ENCODE data around the gene COG7.
"Not testable (repeated sequence)": the region's sequence is repeated elsewhere in the genome, so short reads cannot be mapped to it uniquely, and the experiment has no call there.

The COG7 gene

DNA sequence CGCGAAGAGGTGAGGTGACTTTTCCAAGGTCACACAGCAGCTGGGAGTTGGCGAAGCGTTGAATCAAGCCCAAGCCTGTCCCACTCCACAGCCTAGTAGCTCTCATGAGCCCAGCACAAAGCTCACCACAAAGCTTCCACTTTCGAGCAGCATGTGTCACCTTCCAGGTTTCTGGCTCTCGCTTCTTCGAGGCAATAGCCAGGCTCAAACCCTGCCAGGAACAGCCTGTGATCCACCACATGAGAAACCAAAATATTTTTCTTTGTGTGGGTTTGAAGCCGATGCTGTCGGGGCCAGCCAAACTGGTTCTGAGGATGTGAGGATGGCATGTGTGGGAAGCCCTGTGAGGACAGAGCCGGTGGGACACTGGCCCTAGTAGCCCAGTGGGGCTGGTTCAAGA is 68.1 kb downstream of the COG7 start:
- DNase-seq (ENCODE audit: low read depth in 2 of 2), result no peak

DNA sequence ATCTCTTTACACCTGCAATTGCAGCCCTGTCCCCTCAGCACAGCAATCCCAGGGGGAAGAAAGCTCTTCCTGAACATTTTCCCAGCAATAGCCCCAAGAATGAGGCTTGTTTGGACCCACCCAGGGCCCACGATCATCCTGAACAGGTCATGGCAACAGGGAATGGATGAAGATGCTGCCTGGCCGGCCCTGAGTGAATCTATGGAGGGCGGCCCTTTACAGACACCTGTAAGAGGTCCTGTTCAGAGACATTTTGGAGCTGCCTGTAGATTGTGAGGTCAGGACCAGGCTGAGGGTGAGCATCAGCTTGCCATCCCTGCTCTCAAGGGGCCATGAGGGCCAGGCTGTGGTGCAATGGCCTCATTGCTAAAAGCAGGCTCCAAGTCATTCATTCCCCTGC is 69.1 kb downstream of the COG7 start:
- no peak for DNase-seq (ENCODE audit: low read depth in 2 of 2)

DNA sequence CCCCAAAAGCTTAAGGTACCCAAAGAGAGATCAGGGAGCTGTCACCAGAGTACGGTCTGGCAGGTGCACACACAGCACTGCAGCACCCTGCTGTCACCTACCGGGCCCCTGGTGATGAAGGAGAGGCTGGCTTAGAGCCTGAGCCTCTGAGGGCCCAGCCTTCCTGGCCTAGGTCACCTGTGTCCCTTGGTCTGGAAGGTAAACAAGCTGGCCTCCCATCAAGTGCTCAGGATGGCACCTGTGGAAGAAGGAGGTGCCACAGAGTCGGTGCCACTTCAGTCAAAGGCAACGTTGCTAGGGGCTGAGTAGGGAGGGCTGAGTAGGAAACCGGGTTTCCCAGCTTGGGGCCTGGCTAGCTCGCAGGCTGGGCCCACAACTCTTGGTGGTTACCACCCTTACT is 70.7 kb downstream of the COG7 start:
- no peak for DNase-seq (ENCODE audit: low read depth in 2 of 2)

DNA sequence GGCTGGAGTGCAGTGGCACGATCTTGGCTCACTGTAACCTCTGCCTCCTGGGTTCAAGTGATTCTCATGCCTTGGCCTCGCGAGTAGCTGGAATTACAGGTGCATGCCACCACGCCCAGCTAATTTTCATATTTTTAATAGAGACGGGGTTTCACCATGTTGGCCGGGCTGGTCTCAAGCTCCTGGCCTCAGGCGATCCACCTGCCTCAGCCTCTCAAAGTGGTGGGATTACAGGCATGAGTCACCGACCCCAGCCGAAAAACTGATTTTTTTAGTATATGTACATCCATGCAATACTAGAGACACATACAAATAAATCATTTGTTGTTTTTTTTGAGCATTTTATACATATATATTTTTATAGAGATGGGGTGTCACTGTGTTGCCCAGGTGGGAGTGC is 71.3 kb downstream of the COG7 start:
- DNase-seq (ENCODE audit: low read depth in 2 of 2), result not testable (repeated sequence)

DNA sequence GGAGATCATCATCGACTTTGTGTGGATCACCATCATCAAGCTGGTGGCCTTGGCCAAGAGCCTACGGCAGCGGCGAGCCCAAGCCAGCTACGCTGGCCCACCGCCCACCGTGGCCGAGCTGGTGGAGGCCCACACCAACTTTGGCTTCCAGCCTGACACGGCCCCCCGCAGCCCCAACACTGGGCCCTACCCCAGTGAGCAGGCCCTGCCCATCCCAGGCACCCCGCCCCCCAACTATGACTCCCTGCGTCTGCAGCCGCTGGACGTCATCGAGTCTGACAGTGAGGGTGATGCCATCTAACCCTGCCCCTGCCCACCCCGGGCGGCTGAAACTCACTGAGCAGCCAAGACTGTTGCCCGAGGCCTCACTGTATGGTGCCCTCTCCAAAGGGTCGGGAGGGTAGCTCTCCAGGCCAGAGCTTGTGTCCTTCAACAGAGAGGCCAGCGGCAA is 72.5 kb downstream of the COG7 start:
- DNase-seq (ENCODE audit: low read depth in 2 of 2), result no peak

DNA sequence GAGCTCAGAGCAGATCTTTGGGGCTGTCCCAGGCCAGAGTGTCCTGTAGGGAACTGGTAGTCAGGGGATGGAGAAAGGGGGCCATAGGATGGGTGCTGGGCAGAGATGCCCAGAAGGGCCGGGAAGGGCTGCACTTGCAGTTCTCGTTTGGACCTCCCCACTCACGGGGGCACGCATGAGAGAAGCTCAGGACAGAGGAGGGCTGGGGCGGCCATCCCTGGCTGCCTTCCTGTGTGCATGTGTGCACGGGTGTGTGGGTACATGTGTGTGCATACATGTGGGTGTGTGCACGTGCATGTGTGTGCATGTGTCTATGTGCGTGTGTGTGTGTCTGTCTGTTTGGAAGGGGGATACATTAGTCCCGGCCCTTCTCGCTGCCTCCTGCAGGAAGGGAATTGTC is 73.3 kb downstream of the COG7 start:
- no peak for DNase-seq (ENCODE audit: low read depth in 2 of 2)

DNA sequence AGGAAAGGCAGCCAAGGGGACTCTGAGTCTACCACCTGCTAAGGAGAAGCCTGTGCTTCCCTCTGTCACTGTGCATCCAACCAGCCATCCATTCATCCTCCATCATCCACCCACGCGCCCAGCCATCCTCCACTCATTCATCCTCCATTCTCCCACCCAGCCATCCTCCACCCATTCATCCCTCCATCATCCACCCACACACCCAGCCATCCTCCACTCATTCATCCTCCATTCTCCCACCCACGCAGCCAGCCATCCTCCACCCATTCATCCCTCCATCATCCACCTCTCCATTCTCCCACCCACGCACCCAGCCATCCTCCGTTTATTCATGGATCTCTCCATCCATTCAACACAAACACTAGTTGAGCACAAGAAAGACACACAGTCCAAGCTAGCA is 74.1 kb downstream of the COG7 start:
- DNase-seq (ENCODE audit: low read depth in 2 of 2), result no peak

DNA sequence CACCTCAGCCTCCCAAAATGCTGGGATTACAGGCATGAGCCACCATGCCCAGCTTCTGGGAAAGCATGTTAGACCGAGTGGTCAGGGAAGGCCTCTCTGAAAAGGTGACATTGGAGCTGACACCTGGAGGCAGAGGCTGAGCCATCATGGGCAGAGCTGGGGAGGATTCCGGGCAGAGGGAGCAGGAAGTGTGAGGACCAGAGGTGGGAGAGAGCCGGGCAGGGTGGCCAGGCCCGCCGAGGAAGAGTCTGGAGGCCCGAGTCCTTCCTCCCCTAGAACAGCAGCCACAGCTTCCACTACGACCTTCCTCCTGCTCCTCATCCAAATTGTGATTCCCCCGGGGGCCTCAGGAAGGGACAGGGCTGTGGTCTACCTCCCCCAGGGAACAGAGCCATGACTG is 74.7 kb downstream of the COG7 start:
- no peak for DNase-seq (ENCODE audit: low read depth in 2 of 2)

DNA sequence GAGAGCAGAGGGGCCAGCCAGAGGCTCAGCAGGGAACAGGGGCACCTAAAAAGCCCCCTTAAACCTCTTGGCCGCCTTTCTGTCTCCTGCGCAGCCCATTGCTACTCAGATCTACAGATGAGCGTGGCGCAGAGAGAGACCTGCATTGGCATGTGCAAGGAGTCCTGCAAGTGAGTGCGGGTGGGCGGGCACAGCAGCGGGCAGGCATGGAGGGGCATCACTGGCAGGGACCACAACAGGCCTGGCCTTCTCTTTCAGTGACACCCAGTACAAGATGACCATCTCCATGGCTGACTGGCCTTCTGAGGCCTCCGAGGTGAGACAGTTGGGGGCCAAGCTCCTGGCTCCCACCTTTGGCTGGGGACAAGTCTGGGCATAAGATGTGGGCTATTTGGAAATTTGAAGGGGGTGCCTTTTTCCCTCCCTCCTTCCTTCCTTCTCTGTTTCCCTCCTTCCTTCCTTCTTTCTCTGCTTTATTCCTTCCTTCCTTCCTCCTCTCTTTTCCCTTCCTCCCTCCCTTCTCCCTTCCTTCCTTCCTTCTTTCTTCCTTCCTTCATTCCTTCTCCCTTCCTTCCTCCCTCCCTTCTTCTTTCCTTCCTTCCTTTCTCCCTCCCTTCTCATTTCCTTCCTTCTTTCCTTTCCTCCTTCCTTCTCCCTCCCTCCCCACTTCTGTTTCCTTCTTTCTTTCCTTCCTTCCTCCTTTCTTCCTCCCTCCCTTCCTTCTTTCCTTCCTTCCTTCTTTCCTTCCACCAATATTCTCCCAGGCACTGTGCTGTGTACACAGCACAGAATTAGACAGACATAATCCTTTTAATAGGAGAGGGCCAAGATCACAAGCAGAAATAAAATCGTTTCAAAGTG is 75.7 kb downstream of the COG7 start:
- no peak for DNase-seq (ENCODE audit: low read depth in 2 of 2)

DNA sequence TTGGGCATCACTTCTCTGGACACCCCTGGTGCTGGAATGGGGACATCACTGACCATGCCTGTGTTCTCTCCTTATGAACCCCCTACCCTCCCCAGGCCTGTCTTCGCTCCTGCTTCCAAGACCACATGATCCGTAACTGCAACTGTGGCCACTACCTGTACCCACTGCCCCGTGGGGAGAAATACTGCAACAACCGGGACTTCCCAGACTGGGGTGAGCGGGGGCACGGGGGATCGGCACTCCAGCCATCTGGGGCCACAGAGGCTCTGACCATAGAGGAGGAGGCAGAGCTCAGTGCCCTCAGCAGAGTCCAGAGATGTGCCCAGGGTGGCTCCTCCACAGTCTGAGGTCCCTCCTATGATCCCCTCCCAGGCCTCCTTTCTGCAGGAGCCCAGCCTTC is 77.3 kb downstream of the COG7 start:
- no peak for DNase-seq (ENCODE audit: low read depth in 2 of 2)

DNA sequence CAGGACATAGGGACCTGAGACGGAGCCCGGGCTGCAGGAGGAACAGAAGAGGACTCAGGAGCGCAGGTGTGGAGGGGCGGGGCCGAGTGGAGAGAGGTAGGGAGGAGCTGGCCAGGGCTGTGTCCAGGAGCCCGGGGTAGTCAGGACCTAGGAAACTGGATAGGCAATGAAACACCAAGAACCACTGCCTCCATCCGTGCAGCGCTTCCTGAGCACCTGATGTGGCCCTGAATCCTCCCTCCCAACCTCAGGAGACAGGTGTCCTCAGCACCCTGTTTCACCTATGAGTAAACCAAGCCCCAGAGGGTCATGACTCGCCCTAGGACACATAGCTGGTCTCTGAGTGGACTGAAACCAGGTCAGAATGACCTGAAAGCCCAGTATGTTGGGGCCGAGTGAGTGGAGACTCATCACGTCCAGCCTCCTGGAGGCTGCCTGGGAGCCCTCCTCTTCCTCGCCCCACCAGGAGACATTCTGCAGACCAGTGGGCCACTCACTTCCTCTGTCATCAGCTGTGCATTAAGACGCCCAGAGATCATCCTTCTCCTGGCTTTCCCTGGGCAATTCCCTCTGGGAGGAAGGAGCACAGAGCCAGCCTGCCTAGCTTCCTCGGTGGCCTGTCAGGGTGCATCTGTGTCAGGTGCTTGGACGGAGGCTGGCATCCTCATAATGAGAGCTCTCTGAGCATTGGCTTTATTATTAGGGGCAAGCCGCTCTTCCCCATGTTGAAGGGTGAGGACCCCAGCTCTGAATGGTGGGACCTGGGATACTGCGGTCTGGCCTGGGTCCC is 78.1 kb downstream of the COG7 start:
- DNase-seq (ENCODE audit: low read depth in 2 of 2), result no peak

DNA sequence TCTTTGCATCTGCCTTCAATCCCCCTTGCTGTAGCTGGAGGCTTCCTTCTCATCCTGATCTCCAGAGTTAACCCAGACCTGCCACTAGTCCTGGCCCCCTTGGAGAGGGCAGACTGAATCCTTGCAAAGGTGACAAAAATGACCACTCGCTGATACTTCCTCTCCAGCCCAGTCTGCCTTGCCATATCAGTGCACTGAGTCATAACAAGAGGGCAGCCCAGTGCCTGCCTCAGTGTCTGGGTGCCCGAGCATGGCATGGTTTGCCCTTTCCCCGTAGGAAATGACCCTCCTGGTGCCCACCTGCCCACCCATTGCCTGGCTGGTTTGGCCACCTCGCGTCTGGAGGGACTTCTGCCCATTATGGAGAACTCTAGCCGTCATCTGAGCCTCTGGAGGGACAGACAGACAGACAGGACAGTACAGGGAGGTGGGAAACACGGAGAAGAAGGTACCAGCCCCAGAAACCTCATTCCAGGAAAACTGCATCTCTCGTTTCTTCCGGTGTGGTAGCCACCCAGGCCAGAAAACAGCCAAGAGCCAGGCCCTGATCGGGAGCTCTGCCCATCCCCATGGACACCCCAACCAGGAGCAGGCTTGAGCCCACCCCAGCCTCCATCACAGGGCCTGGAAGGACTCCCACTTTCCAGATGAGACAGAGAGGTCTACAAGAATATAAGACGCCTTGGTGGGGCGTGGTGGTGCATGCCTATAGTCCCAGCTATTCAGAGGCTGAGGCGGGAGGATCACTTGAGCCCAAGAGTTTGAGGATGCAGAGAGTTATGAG is 79.4 kb downstream of the COG7 start:
- no peak for DNase-seq (ENCODE audit: low read depth in 2 of 2)

DNA sequence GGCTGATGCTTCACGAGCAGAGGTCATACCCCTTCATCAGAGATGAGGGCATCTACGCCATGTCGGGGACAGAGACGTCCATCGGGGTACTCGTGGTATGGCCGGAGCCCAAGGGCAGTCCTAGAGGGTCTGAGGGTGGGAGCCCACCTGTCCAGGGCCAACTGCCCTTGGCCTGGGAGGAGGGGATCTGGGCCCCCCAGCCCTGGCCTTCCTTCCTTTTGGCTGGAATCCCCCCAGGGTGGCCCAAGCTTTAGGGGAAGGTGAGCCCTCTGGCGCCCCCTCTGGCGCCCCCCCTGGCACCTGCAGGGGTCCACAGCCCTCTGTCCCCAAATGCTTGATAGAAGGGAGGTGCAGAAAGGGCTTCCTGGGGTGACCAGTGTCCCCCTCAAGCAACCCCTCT is 81.6 kb downstream of the COG7 start:
- DNase-seq (ENCODE audit: low read depth in 2 of 2), result no peak

DNA sequence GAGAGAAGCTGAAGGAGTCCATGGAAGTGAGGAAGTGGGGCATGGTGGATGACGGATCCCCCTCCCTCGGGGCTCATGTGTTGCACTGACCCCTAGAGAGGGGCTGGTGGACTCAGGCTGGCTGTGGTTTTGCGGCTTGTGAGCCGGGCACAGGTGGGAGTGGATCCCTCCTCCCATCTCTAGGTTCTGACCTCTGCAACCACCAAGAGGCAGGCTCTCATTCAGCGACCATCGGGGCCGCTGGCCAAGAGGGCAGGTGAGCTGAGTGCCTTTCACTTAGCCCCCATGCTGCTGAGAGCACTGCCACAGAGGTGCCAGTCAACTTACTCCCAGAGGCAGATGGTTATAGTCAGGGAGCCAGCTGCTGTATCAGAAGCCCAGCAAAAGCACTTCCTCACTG is 83.6 kb downstream of the COG7 start:
- DNase-seq (ENCODE audit: low read depth in 2 of 2), result no peak

DNA sequence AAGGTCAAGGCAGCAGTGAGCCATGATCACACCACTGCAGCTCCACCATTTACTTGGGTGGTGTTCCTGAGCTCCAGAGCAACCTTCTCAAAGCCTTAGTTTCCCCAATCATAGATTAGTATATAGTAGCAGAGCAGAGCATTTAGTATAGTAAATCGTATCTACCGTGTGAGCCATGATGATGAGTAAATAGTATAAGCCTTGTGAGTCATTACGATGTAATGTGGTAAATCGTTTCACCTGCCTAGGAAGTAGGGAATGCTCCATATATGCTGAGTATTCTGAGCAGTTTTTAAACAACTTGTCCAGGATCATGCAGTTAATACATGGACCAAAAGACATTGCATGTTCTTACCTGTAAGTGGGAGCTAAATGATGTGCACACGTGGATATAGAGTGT is 84.5 kb downstream of the COG7 start:
- no peak for DNase-seq (ENCODE audit: low read depth in 2 of 2)

DNA sequence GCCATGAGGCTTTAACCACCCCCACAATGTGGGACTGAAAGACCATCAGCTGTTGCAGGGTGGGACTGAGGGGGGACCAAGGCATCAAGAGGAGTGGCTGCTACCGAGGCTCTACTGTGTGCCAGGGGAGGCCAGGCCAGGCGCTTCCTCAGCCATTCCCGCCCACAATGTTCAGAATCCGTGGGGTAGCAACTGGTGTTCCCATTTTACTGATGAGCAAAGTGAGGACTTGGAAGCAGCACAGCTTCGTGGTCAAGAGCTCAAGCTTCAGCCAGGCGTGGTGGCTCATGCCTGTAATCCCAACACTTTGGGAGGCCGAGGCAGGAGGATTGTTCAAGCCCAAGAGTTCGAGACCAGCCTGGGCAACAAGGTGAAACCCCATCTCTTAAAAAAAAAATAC is 85.0 kb downstream of the COG7 start:
- DNase-seq (ENCODE audit: low read depth in 2 of 2), result no peak

DNA sequence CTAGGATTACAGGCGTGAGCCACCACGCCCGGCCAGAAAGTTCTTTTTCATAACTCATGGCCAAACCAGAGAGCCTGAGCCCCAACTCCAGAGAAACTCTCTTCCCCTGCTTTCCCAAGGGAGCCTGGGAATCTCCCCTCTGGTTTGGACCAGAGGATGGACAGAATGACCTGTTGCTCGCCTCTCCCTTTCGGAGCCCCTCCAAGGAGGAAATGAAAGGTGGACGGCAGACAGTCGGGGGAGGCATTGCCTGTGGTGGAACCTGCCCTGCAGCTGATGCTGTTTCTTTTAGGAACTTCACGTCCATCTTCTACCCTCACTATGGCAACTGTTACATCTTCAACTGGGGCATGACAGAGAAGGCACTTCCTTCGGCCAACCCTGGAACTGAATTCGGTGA is 85.4 kb downstream of the COG7 start:
- no peak for DNase-seq (ENCODE audit: low read depth in 2 of 2)

DNA sequence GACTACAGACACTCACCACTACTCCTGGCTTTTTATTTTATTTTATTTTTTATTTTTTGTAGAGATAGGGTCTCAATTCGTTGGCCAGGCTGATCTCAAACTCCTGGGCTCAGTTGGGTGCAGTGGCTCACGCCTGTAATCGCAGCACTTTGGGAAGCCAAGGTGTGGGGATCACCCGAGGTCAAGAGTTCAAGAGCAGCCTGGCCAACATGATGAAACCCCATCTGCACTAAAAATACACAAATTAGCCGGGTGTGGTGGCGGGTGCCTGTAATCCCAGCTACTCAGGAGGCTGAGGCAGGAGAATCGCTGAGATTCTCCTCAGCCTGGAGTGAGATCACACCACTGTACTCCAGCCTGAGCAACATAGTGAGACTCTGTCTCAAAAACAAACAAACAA is 86.6 kb downstream of the COG7 start:
- DNase-seq (ENCODE audit: low read depth in 2 of 2), result not testable (repeated sequence)

DNA sequence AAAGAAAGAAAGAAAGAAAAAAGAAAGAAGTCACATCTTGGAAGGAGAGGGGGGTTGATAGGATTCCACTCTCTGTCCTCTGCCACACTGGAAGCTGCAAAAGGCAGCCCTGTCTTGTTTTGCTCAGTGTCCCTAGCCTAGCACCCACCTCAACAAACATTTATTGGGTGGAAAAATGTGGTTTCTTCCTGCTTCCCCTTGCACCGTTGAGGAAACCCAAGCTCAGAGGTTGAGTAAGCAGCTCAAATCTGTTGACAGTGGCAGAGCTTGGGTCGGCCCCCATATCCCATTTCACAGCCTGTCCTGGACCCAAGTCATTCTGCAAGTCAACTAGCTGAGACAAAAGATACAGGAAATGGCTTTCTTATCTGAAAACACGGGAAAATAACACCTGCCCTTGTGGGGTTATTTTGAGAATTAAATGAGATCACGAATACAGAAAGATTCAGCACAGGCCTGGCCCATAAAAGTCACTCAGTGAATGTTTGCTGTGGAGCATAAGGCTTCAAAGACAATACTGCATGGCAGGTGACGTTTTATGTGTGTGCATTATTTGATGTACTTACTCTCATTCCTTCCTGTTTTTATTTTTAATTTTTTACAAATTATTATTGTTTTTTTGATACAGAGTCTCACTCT is 87.3 kb downstream of the COG7 start:
- DNase-seq (ENCODE audit: low read depth in 2 of 2), result no peak

DNA sequence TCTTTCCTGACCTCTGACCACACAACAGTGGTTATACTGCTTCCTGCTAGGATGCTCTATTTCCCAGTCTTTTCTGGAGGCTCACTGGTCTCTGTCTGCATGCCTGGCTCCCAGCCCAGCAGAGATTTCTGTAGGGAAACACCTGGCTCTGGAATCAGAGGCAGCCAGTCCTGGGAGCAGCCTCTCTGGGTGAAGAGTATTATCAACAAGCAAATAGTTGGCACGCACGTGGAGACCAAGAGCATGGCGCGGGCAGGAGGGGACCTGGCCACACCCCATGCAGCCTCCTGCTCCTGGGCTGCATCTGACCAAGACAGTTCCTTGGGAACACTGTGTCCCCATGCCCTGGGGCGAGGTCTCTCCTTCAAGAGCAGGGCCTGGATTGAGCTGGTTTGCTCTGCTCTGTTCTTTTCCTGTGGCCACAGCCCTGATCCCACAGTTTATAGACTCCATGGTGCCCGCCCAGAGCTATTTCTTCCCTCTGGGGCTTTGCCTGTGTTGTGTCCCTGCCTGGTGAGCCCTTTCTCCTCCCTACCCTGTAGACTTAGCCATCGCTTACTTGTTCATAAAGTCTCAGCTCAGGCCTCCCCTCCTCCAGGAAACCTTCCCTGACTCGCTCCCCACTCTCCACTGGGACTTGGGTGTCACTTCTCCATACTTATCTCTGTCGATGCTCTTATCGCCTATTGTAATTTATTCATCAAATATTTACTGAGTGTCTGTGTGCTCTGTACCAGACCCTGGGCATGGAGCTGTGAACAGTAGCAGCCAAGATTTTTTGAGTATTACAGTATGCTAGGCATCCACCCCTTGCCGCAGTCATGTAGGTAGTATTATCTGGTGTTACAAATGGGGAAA is 90.3 kb downstream of the COG7 start:
- DNase-seq (ENCODE audit: low read depth in 2 of 2), result no peak

Data from stimulated activated CD4-positive, alpha-beta T cell treated with anti-CD3 and anti-CD28 coated beads, Interleukin-1b, Interleukin-23, amount 100 ng/mL, for 1 hour (primary cell).